HG03558 (cell line): ENCODE results near the gene FZD4.
"Not testable (repeated sequence)": the region's sequence is repeated elsewhere in the genome, so short reads cannot be mapped to it uniquely, and the experiment has no call there.

Experiments
- ATAC-seq: cut with Tn5 transposase; IDR thresholded peaks from one replicate; pipeline ENCODE4 v1.9.1; 2021; ENCODE audit warnings: moderate number of reproducible peaks; ENCODE audit not compliant: unreplicated experiment; ENCODE audit errors: extremely low read depth

FZD4 gene

GRCh38 chr11:86938900-86939880 is 16.0 kb downstream of the FZD4 start:
- no peak for ATAC-seq

- ATAC-seq = no peak
Measured at GRCh38 chr11:86938203-86938899, 16.8 kb downstream of the FZD4 start.

DNA sequence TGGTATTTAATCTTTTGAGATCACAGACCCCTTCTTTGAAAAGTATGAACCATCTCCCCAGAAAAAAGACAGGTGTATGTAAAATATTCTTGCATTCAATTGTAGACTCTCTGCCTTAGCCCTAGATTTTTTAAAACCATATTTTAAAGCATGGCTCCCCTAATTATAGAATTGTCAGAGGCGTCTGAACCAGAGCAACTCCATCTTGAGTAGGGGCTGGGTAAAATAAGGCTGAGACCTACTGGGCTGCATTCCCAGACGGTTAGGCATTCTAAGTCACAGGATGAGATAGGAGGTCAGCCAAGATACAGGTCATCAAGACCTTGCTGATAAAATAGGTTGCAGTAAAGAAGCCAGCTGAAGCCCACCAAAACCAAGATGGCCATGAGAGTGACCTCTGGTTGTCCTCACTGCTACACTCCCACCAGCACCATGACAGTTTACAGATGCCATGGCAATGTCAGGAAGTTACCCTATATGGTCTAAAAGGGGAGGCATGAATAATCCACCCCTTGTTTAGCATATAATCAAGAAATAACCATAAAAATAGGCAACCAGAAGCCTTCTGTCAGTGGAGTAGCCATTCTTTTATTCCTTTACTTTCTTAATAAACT is 17.9 kb downstream of the FZD4 start:
- ATAC-seq = not testable (repeated sequence)

DNA sequence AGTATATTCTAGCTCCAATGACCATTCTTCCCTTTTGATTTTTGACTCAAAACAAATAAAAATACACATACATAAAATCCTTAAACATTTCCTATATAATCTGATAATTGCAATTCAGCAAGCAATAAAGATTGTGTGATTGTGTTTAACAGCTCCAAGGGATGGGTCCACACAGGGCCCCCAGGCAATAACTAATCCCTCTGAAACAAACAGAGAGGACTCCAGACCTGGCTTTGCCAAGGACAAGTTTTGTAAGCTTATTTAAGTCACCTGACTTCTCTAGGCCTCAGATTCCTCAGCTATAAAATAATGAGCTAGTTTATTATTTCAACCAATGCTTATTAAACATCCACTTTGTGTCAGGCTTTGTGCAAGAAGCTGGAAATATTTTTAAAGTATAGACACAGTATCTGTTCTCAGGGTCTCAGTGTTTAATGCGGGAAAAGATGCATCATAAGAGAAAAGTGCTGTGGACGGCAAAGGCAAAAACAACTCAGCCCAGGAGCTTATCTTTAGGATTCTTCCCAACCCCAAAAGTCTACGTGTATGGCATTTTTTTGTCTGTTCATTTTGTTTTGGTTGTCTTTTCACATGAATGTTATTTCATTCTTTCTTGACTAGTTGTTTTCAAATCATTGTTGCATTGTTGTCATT is 20.1 kb downstream of the FZD4 start:
- no peak for ATAC-seq

DNA sequence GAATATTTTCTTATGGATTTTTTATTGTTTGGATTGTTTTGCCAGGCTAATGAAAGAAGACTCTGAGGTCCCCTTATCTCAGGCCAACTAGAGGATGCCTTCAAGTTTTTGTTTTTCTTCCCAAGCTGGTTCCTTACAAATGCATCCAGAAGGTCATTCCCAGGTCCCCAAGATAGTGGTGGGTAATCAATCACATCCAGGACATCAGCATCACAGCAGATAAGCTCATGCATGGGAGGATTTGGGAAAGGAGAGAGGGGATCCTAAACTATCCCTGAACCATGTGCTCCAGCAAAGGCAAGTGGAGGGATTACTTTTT is 20.7 kb downstream of the FZD4 start:
- no peak for ATAC-seq

- ATAC-seq = no peak
Measured at GRCh38 chr11:86933891-86934581, 21.2 kb downstream of the FZD4 start.

DNA sequence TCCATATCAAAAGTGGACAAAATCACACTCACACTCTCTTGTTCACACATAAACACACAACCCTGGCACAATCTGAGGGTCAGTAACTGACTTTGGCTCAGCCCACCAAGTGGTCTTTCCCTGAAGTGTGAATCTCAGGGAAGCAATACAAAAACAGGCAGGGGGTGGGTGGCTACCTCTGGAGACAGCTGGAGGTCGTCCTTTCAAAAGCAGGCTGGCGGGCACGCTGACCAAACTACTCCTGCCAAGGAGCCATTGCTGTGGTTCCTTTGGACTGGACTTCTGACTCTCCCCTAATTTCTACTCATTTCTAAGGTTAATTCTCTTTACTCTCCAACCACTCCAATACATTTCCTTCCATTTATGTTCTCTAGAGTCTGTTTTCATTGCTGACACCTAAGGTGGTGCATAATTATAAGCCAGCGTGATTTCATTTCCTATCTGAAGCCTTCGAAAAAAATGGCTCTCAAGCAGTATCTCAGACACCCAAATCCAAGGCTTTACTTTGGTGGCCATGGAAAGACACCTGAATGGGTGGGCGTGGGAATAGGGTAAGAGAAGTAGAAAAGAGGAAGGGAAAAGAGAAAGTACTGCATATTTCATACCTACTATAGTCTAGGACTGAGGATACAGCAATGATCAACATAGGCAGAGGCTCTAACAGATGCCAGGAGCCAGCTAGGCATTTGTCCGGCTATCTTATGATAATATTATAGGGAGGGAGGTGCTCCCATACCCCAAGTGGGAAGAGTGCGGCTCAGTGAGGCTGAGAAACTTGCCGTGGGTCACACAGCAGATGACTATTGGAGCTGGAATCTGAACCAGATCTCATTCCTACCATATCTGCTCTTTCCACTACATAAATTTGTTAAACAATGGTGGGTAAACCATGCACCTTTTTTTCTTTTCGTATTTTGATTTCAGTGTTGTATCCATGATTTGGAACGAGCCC is 22.0 kb downstream of the FZD4 start:
- ATAC-seq = no peak

DNA sequence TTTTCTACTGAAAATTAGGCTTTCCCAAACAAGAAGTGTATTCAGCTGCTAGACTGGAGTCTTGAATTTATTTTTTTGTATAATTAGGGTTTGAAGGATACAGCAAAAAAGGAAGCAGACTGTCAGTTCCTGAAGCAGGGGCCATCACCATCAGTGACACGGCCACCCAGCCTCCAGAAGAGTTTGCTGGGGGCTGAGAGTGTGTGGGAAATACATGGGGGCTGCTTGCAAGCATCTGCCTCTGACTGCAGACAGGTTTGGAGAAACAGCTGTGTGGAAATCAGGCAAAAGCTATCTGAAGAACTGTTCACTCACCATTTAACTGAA is 23.0 kb downstream of the FZD4 start:
- ATAC-seq = no peak

GRCh38 chr11:86931548-86932258 is 23.5 kb downstream of the FZD4 start:
- no peak for ATAC-seq

GRCh38 chr11:86930957-86931547 is 24.1 kb downstream of the FZD4 start:
- no peak for ATAC-seq

- ATAC-seq = no peak
Measured at GRCh38 chr11:86926975-86927374, 28.2 kb downstream of the FZD4 start.

DNA sequence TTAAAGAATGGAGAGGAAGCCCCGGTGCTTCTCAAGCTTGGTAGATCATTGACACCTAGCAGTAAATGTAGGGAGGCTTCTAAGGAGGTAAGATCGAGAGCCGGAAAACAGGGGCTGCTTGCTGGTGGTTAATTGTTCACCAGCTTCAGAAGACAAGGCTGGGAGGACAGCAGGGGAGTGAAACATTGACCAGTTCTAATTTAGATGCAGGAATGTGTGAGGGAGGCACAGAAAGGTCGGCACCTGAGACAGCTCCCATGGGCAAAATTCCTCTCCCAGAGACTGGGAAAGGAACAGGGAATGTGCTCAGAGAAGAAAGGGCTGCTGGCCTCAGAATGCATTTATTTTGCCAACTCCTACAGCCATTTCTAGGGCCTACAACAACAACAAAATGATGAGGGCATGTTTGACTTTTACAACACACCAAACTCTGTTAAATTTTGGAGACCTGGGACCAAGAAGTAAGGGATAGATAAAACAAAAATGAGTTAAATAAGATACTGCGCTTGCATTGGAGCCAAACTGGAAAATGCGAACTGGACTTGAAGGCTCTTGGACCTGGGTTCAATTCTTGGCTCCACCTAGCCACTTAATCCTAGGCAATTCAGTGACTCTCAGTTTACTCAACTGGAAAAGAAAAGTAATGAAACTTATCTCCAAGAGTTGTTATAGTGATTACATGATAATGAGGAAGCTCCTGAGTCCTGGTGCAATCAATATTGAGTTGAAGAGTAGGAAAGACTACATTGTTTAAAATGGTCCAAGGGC is 31.0 kb downstream of the FZD4 start:
- ATAC-seq = no peak

GRCh38 chr11:86922225-86922624 is 33.0 kb downstream of the FZD4 start:
- no peak for ATAC-seq

DNA sequence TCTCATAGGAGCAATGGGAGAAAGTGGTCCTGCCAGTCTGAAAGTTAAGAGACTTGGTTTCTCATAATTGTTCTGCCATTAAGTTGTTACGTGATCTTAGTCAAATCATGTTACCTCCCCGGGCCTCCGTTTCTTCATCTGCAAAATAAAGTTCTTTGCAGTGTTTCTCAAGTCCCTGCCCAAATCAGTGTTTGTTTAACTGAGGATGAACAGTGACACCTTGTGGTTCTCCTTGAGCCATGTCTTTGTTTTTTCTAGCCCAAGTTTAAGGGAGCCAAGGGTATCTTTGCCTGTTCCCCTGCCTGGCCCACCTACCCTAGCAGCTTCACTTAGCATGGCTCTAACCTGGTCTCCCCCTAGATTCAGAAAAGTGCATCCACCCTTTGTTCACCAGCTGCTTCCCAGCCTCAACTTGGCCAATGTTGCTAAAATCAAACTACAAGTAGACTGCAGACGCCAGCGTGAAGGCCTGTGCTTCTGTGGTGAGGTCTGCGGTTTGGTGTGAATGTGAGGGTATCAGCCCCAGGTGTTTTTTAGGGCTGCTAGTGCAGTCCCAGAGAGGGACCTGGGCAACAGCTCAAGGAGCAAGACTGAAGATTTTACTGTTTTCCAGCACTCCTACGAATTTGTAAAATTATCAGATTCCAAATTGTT is 35.5 kb downstream of the FZD4 start:
- ATAC-seq = no peak

DNA sequence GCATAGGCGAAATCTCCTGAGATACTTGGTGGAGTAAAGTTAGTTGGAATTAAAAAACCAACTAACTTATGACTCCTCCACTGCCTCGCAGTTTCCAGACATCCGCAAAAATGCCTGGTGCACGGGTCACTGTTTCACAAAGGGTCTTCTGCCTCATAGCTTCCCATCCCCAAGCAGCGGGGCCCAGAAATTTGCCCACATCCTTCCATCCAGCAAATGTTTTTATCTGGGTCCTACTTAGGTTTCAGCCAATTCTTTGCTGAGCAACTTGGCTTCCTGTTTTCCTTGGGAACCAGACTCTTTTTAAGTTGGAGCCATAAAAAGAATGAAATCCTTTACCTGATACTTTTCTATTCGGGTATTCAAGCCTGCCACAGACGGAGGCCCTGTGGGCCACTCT is 36.2 kb downstream of the FZD4 start:
- no peak for ATAC-seq

DNA sequence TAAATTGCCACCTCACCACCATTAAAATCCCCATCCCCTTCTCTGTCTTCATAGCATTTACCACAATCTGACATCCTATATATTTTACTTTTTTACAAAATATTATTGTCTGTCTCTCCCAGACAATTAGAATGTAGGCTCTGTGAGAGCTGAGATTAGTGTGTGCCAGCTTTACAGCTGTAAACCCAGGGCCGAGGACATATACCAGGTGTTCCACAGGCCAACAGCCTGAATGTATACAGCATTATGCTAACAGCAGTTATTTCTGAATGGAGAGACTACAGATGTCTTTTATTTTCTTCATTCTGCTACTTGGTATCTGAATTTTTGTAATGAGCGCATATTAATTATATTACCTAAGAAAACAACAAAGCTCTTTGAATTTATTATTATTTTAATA is 36.7 kb downstream of the FZD4 start:
- no peak for ATAC-seq

GRCh38 chr11:86917589-86917988 is 37.6 kb downstream of the FZD4 start:
- no peak for ATAC-seq
